GM18502 (cell line): ENCODE results near the gene ST3GAL5.
"Not testable (repeated sequence)": the region's sequence is repeated elsewhere in the genome, so short reads cannot be mapped to it uniquely, and the experiment has no call there.

Source experiments
- ATAC-seq: cut with Tn5 transposase; IDR thresholded peaks from one replicate; pipeline ENCODE4 v1.9.1; 2021; ENCODE audit warnings: mild to moderate bottlenecking; ENCODE audit not compliant: unreplicated experiment, poor library complexity

Gene ST3GAL5

DNA sequence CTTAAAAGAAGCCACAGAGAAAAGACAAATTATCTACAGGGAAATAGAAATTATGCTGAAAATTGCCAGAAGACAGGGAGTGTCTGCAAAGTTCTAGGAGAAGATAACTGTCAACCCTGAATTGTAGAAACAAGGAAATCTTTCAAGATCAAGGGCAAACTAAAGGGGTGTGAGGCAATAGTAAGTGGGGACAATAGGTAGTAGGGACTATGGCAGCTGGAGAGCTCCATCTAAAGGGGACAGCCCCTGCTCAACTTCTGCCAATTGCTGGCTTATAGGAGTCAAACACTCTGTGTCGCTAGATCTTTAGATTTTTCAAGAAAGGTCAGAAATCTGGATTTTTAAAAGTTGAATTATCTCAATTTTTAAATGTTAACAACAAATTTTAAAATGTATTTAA lies 10.1 kb upstream of the ST3GAL5 start:
- ATAC-seq = no peak

DNA sequence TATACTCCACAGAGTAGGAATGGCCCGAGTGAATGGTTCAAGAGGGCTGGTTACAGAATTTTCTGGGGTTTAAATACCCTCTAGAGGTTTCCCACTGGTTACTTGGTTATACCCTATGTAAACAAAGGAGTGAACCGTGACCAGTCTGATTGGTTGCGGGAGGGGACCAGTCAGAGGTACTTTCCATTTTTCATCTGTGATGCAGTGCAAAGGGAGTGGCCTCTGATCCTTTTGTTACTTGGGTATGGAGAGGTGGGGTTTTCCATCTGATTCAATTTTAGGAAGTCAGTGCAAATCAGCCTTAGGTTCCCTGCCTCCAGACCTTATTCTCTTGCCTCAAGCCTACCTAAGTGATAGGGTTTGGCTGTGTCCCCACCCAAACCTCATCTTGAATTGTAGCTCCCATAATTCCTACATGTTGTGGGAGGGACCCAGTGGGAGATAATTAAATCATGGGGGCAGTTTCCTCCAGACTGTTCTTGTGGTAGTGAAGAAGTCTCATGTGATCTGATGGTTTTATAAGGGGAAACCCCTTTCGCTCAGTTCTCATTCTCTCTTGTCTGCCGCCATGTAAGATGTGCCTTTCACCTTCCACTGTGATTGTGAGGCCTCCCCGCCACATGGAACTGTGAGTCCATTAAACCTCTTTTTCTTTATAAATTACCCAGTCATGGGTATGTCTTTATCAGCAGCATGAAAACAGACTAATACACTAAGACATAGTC lies 5.9 kb upstream of the ST3GAL5 start:
- not testable (repeated sequence) for ATAC-seq

DNA sequence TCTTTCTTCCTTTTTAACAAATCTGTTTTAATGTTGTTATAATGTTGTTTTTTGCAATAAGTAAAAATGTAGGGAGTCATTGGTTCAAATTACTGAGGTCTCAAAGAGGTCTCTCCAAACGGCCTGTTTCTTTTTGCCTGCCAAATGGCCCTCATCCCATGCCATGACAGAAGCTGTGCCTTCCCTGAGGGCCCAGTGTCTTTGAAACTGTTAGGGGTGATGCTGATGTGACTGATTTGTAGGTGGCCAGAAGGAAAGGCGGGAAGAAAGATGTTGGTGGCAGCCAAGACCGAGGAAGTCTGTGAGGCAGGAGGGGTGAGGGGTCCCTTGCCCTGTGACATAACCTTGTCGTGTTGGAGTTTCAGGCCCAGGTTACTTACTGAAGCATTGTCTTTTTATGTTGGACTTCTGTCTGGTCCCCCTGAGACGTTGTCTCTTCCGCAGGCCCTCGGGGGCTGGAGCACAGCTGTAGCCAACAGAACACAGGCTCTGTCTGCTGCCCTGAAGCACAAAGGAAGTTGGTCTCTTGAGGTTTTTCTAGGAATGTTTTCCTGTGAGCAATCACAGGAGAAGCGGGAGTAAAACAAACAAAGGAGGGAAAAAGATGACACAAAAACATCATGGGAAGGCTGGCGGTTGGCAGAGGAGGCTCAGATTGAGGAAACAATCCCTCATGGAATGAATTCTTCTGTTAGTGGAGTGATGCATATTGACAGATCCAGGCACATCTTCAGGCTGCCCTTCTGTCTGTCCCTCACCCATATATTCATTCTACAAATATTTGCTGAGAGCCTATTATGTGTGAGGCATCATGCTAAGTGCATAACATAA lies 4.9 kb upstream of the ST3GAL5 start:
- ATAC-seq = no peak

DNA sequence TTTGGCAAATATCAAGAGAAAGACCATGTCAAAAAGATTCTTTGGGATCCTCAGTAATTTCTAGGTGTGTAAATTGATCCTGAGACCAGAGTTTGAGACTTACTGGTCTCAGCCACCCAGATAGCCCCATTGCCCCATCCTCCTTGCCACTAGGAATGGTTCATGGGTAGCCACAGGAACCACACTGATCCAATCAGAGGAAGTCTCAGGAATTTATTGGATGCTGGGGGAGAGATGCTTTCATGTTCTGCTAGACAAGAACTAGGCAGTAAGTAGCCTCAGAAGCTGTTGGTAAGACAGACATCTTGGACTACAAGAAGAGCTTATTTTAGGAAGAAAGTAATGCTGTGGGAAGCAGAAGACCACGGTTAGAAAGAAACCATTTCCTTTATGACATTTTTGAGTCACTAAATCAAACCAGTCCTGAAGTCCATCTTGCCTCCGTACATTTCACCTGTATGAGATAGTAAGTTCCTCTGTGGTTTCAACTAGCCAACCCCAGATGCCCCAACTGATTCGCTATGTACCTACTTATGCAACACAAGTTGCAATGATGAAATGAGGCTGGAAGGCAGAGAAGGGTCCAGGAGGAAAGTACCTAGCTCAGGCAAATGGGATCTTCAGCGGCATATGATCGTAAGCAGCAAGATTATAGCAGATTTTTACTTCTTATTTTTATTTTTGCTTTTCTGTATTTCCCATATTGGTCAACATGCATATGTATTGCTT lies 3.6 kb upstream of the ST3GAL5 start:
- ATAC-seq = no peak

DNA sequence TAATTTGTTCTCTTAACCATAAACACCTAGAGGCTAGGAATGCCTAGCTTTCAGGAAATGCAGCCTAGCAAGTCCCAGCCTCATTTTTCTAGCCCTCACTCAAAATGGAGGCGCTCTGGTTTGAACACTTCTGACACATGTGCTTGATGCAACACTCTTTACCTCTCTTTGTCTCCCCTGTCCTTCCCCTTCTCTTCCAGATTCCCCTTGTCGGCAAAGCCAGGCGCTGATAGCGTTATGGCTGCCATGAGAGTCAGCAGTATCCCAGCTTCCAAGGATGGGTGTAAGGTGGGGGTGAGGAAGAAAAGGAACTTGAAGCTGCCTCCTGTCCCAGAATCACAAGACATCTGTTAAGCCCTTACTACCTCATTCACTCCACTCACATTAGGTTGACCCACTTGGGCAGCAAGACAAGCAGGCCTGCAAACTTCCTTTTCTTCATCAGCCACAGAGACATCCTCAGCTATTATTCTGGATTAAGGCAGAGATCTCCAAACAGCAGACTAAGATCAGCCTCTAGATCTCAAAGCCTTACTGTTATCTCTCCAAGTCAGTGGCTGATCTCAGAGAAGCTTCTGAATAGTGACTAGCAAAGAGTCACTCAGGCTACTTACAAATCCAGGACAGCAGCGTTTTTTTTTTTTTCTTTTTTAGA lies 1.9 kb upstream of the ST3GAL5 start:
- no peak for ATAC-seq

DNA sequence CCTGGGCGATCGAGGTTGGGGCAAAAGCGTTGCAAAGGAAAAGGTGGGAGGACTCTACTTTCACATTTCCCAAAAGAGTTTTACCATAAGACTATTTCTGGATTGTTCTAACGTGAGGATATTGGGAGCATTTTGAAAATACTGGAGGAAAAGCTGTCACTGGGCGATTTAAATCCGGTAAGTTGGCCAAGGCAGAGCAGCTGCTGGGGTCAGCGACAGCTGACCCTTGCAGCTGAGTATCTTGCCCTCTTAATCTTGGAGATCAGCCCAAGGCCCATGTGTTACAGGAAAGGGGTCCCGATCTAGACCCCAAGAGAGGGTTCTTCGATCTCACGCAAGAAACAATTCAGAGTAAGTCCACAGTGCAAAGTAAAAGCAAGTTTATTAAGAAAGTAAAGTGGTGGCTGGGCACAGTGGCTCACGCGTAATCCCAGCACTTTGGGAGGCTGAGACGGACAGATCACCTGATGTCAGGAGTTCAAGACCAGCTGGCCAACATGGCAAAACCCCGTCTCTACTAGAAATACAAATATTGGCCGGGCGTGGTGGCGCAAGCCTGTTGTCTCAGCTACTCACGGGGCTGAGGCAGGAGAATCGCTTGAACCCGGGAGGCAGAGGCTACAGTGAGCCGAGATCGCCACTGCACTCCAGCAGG lies 964 bp upstream of the ST3GAL5 start:
- no peak for ATAC-seq

DNA sequence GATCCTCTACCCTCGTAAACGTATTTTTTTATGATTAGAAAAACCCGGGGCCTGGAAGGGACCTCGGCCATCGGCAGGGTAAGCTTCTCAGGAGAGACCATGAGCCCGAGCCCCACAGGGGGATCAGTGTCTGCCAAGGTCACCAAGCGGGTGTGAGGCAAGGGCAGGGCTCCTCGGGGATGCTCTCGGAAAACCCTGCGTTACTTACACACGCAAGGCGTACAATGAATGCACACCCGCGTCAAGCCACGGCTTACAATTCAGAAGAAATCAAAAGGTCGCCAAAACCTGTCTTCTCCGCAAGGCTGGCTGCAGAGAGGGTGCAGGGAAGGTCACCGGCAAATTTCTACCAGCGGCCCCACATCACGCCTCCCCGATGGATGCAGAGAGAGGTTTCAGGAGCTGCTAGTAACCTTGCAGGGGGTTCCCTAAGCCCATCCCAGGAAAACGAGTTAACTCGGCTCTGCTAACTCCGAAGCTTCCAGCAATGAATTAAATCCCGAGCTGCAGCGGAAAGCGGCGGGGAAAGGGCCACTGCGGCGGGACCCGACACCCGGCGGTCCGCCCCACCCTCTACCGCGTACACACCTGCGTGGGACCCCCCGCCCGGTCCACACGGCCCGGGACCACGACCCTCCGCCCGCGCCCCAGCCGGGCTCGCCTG lies 638 bp downstream of the ST3GAL5 start:
- no peak for ATAC-seq

DNA sequence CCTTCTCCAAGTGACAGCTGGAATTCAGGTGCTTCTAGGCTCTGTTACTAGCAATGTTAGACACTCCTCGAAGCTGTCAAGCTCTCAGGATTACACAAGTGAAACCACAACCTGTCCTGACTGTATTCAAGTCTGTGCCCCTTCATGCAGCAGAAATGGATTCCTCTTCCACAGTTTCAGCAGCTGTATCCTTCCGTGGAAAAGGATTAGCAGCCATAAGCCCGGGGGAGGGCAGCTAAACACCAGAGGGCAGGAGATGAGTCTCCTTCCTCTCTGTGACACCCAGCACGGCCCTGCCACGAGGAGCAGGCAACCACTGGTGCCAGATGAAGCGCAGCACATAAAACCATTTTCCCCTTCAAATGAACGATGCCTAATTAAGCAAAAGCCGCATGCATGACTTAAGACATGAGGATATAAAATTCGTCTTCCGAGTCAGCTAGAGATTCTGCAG lies 1.2 kb downstream of the ST3GAL5 start:
- no peak for ATAC-seq

DNA sequence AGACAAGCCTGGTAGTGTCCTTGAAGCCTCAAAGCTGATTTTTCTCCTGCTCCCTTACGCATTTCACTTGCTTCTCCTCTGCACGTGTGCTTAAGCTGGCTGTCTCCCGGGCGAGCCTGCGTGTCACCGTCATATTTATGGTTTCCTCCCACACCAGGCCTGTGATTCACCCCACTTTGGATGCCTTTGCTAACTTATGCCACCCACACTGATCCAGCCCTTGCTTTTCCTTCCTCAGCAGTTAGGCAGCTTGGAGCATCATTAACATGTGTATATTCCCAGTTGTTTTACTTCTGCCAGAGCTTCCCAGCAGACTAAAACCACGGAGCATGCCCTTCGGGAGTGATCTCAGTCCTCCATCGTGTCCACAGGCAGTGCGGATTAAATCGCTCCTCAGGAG lies 2.2 kb downstream of the ST3GAL5 start:
- no peak for ATAC-seq

DNA sequence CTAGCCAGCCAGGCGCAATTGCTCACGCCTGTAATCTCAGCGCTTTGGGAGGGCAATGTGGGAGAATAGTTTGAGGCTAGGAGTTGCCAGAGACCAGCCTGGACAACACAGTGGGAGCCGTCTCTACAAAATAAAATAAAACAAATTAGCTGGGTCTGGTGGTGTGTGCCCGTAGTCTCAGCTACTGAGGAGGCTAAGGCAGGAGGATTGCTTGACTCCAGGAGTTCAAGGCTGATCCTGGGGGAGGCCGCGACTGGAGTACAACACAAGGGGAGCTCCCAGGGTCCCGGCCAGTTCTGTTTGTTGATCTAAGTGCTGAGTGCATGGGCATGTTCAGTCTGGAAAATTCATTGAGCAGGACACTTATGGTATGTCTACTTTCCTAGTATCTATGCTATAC lies 2.6 kb downstream of the ST3GAL5 start:
- ATAC-seq = no peak

DNA sequence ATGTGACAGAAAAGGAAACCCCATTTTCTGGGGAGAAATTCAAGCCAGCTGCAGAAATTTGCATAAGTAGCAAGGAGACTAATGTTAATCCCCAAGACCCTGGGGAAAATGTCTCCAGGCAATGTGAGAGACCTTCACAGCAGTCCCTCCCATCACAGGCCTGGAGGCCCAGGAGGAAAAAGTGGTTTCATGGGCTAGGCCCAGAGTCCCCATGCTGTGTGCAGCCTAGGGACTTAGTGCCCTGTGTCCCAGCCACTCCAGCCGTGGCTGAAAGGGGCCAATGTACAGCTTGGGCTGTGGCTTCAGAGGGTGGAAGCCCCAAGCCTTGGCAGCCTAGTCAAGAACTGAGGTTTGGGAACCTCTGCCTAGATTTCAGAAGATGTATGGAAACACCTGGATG lies 7.0 kb downstream of the ST3GAL5 start:
- not testable (repeated sequence) for ATAC-seq

DNA sequence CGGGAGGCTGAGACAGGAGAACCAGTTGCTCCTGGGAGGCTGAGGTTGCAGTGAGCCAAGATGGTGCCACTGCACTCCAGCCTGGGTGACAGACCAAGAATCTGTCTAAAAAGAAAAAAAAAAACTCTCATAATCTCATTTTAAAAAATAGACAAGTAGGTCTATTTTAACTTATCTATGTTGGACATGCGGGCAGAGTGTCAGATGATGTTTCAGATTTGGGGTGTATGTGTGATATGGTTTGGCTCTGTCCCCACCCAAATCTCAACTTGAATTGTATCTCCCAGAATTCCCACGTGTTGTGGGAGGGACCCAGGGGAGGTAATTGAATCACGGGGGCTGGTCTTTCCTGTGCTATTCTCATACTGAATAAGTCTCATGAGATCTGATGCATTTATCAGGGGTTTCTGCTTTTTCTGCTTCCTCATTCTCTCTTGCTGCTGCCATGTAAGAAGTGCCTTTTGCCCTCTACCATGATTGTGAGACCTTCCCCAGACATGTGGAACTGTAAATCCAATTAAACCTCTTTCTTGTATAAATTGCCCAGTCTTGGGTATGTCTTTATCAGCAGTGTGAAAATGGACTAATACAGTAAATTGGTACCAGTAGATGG lies 8.0 kb downstream of the ST3GAL5 start:
- ATAC-seq = not testable (repeated sequence)

DNA sequence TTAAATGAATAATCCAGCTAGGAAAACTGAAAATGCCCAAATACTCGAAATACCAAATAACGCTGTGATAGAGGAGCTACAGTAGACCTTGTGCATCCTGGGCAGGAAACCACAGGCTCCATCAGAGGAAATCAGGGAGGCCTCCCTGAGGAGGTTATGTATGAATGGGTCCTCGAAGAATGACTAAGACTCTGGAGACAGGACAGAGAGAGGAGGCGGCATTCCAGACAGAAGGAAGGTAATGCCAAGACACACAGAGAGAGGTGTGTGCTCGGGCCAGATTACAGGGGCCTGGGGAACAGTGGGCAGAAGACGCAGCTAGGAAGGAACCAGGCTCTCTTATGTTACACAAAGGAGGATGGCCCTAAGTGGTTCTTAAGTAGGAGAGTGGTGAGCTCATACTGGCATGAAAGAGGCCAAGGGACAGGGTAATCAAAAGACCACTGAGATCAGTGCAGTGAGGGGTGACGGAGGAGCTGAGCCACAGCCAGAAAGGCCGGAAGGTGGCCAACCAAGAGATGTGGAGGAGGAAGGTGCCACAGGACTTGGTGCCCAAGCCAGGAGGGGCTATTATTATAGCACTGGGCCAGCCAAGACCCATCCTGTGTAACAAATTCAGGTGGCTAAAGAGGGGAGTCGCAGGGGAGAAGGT lies 9.9 kb downstream of the ST3GAL5 start:
- no peak for ATAC-seq

DNA sequence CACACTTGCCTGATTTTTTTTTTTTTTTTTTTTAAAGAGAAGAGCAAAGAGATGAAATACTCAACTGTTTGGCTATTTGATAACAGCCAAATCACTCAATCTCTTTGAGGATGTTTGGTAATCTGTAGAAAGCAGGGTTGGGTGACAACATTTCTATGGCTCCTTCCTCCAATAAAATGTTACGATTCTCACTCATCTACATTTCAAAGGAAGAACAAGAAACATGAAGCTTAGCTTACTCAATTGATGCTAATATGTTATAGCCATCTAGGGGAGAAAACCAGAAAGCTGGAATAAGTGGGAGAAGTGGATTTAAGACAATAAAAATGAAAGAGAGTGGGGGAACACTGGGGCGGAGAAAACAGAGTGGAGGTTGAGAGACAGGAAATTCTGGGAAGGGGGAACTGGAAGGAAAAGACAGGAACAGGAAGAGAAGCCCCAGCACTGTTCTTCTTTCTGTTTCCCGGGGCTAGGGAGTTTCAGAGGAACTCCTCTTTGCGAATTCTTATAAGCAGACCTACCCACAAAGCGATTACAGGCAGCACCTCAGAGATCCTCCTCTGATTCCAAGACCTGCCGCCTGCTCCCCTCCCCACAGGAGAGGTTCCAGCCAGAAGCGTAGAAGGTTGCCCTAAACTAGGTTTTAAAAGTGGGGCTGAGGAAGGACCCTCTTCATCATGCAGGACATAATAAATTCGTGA lies 13.3 kb downstream of the ST3GAL5 start:
- ATAC-seq = no peak

DNA sequence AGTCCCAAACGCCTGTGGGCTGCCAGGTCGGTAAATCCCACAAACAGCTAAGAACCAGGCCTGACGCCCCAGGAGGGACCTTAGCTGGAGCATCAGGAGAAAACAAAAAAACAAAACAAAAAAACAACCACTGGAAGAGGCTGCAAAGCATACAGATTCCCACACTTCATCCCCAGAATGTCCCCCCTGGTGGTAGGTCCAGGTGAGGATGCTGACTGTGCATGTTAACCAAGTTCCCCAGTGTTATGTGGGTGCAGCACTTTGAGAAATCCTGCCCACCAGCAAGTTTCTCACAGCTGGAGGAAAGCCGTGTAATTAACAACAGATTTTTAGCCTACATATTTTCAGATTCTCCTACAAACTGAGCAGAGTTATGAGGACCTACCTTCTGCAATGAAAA lies 15.1 kb downstream of the ST3GAL5 start:
- ATAC-seq = no peak

DNA sequence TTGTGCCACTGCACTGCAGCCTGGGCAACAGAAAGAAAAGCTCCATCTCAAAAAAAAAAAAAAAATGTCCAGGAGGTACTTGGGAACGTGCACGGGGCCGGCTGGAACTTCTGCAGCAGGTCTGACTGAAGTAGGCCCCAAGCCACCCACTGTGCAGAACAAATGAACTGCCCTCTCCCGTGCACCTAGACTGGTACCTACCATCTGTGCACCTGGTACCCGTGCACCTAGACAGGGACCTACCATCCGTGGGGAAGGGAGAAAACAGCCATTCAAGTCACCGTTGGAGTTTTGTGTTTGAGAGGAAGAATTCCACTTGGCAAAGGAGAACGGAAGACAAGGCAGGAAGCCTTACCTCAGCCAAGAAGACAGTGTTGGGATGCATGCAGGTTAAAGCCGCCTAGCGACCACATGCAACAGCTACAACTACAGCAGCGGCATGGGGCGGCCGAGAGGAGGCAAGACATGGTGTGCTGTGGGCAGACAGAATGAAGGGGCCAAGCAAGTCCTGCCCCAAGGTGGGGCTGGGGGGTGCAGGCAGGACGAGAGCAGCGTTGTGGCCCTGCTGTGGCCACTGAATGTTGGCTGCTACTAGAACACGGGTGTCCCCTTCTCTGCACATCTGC lies 16.1 kb downstream of the ST3GAL5 start:
- no peak for ATAC-seq

DNA sequence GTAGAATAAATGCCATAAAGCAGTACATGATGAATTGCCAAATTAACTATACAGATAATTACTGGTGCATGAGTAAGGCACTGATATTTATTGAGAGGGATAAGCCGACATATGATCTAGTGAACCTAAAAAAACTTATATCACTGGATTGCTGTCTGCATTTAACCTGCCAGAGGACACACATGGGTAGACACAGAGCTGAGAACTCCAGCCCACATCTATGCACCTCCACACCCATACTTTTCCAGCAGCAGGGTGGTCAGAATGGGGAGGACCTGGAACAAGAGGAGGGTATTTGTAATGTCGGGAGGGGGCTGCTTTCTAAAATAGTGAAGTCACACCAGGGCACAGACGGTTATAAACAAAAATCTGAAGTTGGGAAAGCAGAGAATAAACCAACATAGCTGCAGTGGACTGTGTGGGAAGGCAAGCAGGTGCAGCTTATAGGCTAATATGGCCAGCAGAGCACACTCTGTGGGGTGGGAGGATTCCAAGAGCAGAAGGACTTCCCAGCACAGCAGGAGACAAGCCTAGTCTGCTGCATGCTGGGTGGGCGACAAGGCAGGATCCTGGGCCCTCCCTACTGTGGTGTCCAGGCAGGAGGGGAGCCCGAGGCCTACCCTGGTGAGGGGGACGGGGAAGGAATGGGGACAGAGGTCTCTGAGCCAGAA lies 17.2 kb downstream of the ST3GAL5 start:
- no peak for ATAC-seq
